Caki2 (cell line): ENCODE measurements around the gene GPR158. TPM values are rescaled to one million over a fixed set of nuclear protein-coding genes. Genes with fewer than 3 reads are reported as not detected.

Experiments
- total RNA-seq: library from RNA; depleted of rRNA; stranded (reverse); fragments of >200 nt; shearing (Covaris generic); gene quantifications from 2 replicates; pipeline ENCODE4 v1.2.3, GENCODE V29; 2014; ENCODE audit warnings: low replicate concordance; rRNA removed

Gene GPR158
- total RNA-seq, 1 experiment from 2014 or later = not detected

Other genes starting within 250 kb of the GPR158 start
- gene PRTFDC1, start 222.4 kb upstream of the GPR158 start, total RNA-seq = 7.9 and 9.8 TPM in 2 replicates
- gene ENKUR, start 158.8 kb upstream of the GPR158 start, total RNA-seq = 0.07 TPM in 1 of 2 replicates, not detected in the other
- 3.3 and 12.7 TPM in 2 replicates for gene THNSL1, start 158.4 kb upstream of the GPR158 start, total RNA-seq